Uterus (tissue), 4 donors: ENCODE data around the gene FBXO48. TPM values are rescaled to one million over a fixed set of nuclear protein-coding genes. Genes with fewer than 3 reads are reported as not detected.

Experiments
- DNase-seq, 2 donors: peaks; one replicate each; pipeline ENCODE4 v3.0.0-alpha.2; 2019 to 2020
- H3K27ac ChIP-seq, 2 donors: fragments of 200-600 bp; sonication (generic); 1 replicate in 1 of 2; 2 replicates in 1 of 2; pipeline ENCODE4 v1.5.1; 2016 to 2018
- H3K27me3 ChIP-seq, 2 donors: fragments of 200-600 bp; sonication (generic); one replicate each; pipeline ENCODE4 v1.5.1; 2018 to 2019; ENCODE audit warnings: control low read depth in 1 of 2
- H3K36me3 ChIP-seq, 2 donors: fragments of 200-600 bp; sonication (generic); one replicate each; pipeline ENCODE4 v1.5.1; 2019; ENCODE audit warnings: control low read depth in 1 of 2
- H3K4me1 ChIP-seq, 2 donors: fragments of 200-600 bp; sonication (generic); one replicate each; pipeline ENCODE4 v1.5.1; 2018 to 2019; ENCODE audit warnings: control low read depth in 1 of 2
- H3K4me3 ChIP-seq, 2 donors: fragments of 200-600 bp; sonication (generic); 1 replicate in 1 of 2; 2 replicates in 1 of 2; pipeline ENCODE4 v1.5.1; 2018 to 2019; ENCODE audit warnings: mild to moderate bottlenecking in 1 of 2
- H3K9me3 ChIP-seq, 2 donors: fragments of 200-600 bp; sonication (generic); one replicate each; pipeline ENCODE4 v1.5.1; 2019; ENCODE audit warnings: control low read depth in 1 of 2
- CTCF ChIP-seq, 4 experiments: fragments of 200-600 bp in 2 of 4; fragments of 450-650 bp in 2 of 4; sonication (generic) in 2 of 4; IDR thresholded peaks; one replicate each; pipeline ENCODE4 v1.5.1; 2016 to 2019; ENCODE audit warnings: antibody characterized with exemption in 4 of 4, mild to moderate bottlenecking in 2 of 4, moderate library complexity in 1 of 4
- POLR2A ChIP-seq, 2 donors: fragments of 450-650 bp; IDR thresholded peaks; one replicate each; pipeline ENCODE4 v1.6.1; 2016; ENCODE audit warnings: antibody characterized with exemption in 2 of 2, mild to moderate bottlenecking in 1 of 2, moderate library complexity in 1 of 2
- intact Hi-C: fragments of 100-400 bp; cut with DNase I; formaldehyde crosslinking; loops from one replicate; pipeline ENCODE4 v1.15.1; 2023; ENCODE audit warnings: low total_unique reads
- total RNA-seq, 4 donors: library from RNA; depleted of rRNA in 3 of 4; stranded (reverse); fragments of >200 nt in 3 of 4; gene quantifications; one replicate each; pipeline versions ENCODE4 v1.1.0 to v1.2.4, GENCODE V29; 2014 to 2023
- donor health status: DM: yes; HTN: yes; CAD: no.

FBXO48 gene
- total RNA-seq, 4 donors from 2014 or later = 0.55 to 6.8 (median 1.5) TPM; not detected in 1

GRCh38 chr2:68412127-68412819 lies 54.8 kb downstream of the FBXO48 start:
- Histone ChIP-seq H3K27me3 (no peaks in the 10 kb centered on the region), H3K27ac (no peak overlapping the region), H3K36me3 (no peaks in the 10 kb centered on the region), H3K4me1 (no peaks in the 10 kb centered on the region), H3K4me3 (no peak overlapping the region), H3K9me3 (no peaks in the 10 kb centered on the region)
- intact Hi-C loops = no loop called here
- DNase-seq = no peak
- TF ChIP-seq POLR2A (IDR thresholded peaks at IDR 0.05) (no peak), CTCF (IDR thresholded peaks at IDR 0.05) (no peak)

GRCh38 chr2:68411397-68412126 lies 55.5 kb downstream of the FBXO48 start:
- no peaks in the 10 kb centered on the region for H3K36me3 ChIP-seq
- no peaks in the 10 kb centered on the region for H3K9me3 ChIP-seq
- TF ChIP-seq POLR2A (IDR thresholded peaks at IDR 0.05) = no peak
- no peak for TF ChIP-seq CTCF (IDR thresholded peaks at IDR 0.05)
- no peaks in the 10 kb centered on the region for H3K27me3 ChIP-seq
- DNase-seq = no peak
- H3K27ac ChIP-seq = no peak overlapping the region
- intact Hi-C loops = no loop called here
- H3K4me1 ChIP-seq = no peaks in the 10 kb centered on the region
- no peak overlapping the region for H3K4me3 ChIP-seq

Other genes starting within 250 kb of the FBXO48 start
- 10 to 100 TPM in 3 of 4 donors, 1 to 10 TPM in 1; 9.7 to 67.9 (median 56.0) TPM for gene PPP3R1, start 214.8 kb downstream of the FBXO48 start, total RNA-seq
- gene CNRIP1, start 147.3 kb downstream of the FBXO48 start, total RNA-seq = 10 to 100 TPM; 30.2 to 58.1 (median 40.6) TPM
- gene PLEK, start 102.0 kb downstream of the FBXO48 start, total RNA-seq = 1 to 10 TPM in 3 of 4 donors, under 1 TPM in 1; under 0.01 to 7.5 (median 3.4) TPM
- 10 to 100 TPM; 11.3 to 25.9 (median 17.1) TPM for gene APLF, start 291 bp upstream of the FBXO48 start, total RNA-seq
- under 1 TPM in 1 of 4 donors, not detected in 3; 0.27 TPM for gene PROKR1, start 176.3 kb upstream of the FBXO48 start, total RNA-seq